NCI-H2029 treated with DMSO at 0.1 percent for 48 hours (cell line): ENCODE results near the gene ELAVL2.

Experiments
- DNase-seq: peaks from one replicate; lab custom pipeline; 2025; lab: John Stamatoyannopoulos, UW

The ELAVL2 gene

GRCh38 chr9:23821375-23822181 lies 4.5 kb downstream of the ELAVL2 start:
- no peak for DNase-seq

GRCh38 chr9:23820451-23821374 lies 5.3 kb downstream of the ELAVL2 start:
- no peak for DNase-seq

- no peak for DNase-seq
These were observed 6.6 kb downstream of the ELAVL2 start for GRCh38 chr9:23819403-23819802.

- no peak for DNase-seq
These were observed 11.8 kb downstream of the ELAVL2 start for GRCh38 chr9:23814243-23814642.

DNA sequence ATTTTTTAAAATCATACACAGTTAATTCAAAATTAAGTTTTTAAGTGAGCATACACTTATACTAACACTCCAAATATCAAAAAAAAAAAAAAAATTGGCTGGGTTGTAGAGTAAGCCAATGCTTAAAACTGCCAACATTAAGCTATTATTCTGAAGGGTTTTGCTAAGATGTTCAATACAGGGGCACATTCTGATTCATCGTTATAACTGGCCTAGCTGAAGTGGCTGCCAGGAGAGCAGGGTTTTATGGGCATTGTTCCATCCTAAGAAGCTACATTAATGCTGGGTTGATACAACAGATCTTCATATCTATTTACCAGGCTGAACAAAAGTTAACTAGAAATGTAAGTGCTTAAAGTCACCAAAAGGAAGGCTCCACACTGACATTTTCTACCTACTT lies 13.4 kb downstream of the ELAVL2 start:
- DNase-seq = no peak

- DNase-seq = no peak
These were observed 14.4 kb downstream of the ELAVL2 start for GRCh38 chr9:23811633-23812032.

- DNase-seq = no peak
These were observed 22.8 kb downstream of the ELAVL2 start for GRCh38 chr9:23803216-23803615.

DNA sequence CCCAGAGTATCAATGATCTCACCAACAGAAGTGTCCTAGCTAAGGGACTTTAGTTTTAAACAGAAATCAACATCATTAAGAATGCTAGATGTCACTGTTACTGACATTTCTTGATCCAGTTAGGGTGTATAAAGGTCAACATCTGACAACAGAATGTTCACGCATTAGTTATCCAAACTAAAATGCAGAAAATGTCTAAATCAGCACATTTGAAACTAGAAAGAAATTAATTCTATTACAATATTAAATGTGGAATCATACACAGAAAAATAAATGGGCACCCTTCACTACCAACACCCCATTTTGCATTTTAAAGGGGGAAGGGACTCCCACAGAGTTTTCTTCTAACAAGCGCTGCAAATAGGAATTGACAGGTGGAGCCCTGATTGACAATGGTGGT lies 24.5 kb downstream of the ELAVL2 start:
- DNase-seq = no peak

GRCh38 chr9:23799521-23799920 lies 26.5 kb downstream of the ELAVL2 start:
- DNase-seq = no peak

- no peak for DNase-seq
These were observed 27.7 kb downstream of the ELAVL2 start for GRCh38 chr9:23798325-23798724.

GRCh38 chr9:23796209-23796608 lies 29.8 kb downstream of the ELAVL2 start:
- no peak for DNase-seq

GRCh38 chr9:23790351-23791260 lies 35.4 kb downstream of the ELAVL2 start:
- DNase-seq = no peak

DNA sequence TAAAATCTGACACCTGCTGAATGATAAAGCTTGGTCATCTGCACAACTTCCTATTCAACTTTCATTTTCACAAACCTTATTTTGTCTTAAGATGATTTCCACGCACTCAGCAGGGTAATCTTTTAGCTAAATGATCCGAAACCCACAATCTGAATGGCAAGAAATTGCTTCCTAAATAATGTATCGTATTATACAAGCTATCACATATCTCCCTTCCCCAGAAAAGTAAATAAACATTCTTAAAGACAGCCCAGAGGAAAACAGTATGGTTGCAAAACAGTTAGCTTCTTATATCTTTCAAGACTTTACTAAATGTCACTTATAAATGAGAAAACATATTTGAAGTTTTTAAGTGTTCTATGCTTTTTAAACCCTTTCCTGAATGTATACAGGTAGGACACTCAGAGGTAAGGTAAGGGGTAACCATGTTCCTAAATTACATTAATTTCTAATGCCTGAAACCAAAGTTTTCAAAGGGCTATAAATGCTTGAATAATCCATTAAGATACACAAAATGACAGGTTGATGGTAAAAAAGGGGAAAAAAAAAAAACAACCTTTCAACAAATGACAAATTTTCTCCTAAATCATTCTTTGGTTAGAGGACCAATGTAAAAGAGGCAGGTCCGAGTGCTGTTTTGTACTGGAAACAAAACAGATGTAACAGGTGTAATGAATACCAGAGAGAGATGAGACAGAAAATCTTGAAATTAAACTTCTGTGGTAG lies 36.3 kb downstream of the ELAVL2 start:
- DNase-seq = no peak

GRCh38 chr9:23784962-23785361 lies 41.1 kb downstream of the ELAVL2 start:
- no peak for DNase-seq

- no peak for DNase-seq
These were observed 42.5 kb downstream of the ELAVL2 start for GRCh38 chr9:23783509-23783908.

DNA sequence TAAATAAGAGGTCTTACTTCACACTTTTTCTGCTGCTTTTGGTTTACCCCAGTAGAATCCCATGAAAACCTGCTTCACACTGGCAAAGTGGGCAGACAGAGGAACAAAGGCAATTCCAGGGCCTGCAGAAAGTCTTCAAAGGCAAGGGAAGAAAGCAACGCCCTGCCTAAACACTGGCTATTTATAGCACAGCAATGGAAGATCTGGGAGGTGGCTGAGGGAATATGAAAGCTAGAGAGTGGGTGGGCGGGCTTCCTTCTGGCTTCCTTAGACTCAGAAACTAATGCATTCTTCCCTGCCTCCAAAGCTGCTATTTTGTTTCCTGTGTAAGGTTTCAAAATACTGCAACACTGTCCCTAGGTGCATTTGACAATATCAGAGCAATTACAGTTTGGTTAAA lies 46.8 kb downstream of the ELAVL2 start:
- DNase-seq = no peak

DNA sequence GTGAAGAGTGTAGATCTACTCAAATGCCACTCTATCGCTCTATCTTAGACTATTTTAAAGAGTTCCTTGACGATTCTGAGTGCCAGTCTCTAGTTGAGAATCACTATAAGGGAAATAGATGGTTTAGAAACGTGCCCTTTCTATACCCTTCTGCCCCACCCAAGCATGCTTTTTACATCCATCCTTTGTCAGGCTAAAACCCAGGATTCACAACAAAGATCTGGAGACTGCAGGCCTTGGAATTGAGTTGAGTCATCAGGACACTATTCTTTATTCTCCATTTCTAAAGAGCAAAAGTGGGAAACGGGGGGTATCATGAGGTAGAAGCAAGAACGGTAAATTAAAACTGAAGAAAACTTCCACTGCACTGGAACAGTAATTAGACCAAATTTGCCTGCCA lies 48.7 kb downstream of the ELAVL2 start:
- no peak for DNase-seq

- no peak for DNase-seq
These were observed 50.5 kb downstream of the ELAVL2 start for GRCh38 chr9:23775549-23775948.

- DNase-seq = no peak
These were observed 51.8 kb downstream of the ELAVL2 start for GRCh38 chr9:23774266-23774665.

GRCh38 chr9:23772385-23772783 lies 53.7 kb downstream of the ELAVL2 start:
- DNase-seq = no peak

GRCh38 chr9:23771746-23772384 lies 54.2 kb downstream of the ELAVL2 start:
- no peak for DNase-seq
